Endothelial cell of umbilical vein (primary cell): Measurements from ENCODE around the gene TMX1. TPM values are rescaled to one million over a fixed set of nuclear protein-coding genes. Genes with fewer than 3 reads are reported as not detected.

Experiments
- BruUV-seq: library from RNA; stranded (reverse); fragments of 400-500 nt; replicated peaks from 2 replicates; lab custom pipeline; 2021; lab: Mats Ljungman, UMichigan
- CTCF ChIA-PET: fragments of 300-600, 350-600 bp; sonication (Branson Sonifier 250); formaldehyde crosslinking; loops from one replicate; lab custom pipeline; 2021; ENCODE audit warnings: antibody characterized with exemption, inconsistent platforms; lab: Charles Lee
- POLR2A ChIA-PET: fragments of 300-600, 350-600 bp; sonication (Branson Sonifier 250); formaldehyde crosslinking; loops from one replicate; lab custom pipeline; 2021; ENCODE audit warnings: antibody characterized with exemption, inconsistent platforms; lab: Charles Lee
- DNase-seq: peaks from one replicate; pipeline ENCODE4 v3.0.0-alpha.2; 2011; ENCODE audit warnings: low read depth, low spot score
- FAIRE-seq: peaks from 2 replicates; lab custom pipeline; 2011; peaks lifted over from hg19 to GRCh38; lab: Jason Lieb, UNC
- H2AFZ ChIP-seq: 2 replicates; pipeline ENCODE4 v1.6.0; 2012; ENCODE audit warnings: low read depth, low read length, control low read depth, inconsistent platforms
- H3K27ac ChIP-seq: 2 replicates; pipeline ENCODE4 v1.5.1; 2011; ENCODE audit warnings: low read depth, mild to moderate bottlenecking, control low read depth, low read length, moderate library complexity; ENCODE audit not compliant: insufficient read depth
- H3K27me3 ChIP-seq, 2 experiments: 2 replicates each; pipeline versions ENCODE4 v1.6.0 to v1.6.1; 2011; ENCODE audit warnings: low read length in 2 of 2, mixed read lengths in 1 of 2; ENCODE audit not compliant: control insufficient read depth in 2 of 2, insufficient read depth in 2 of 2
- H3K36me3 ChIP-seq, 2 experiments: 2 replicates in 1 of 2; 3 replicates in 1 of 2; pipeline ENCODE4 v1.5.1; 2011; ENCODE audit warnings: low read length in 2 of 2, mild to moderate bottlenecking in 1 of 2, moderate library complexity in 1 of 2; ENCODE audit not compliant: control insufficient read depth in 2 of 2, insufficient read depth in 2 of 2; ENCODE audit errors: extremely low read depth in 1 of 2
- H3K4me1 ChIP-seq: 3 replicates; pipeline ENCODE4 v1.5.1; 2011; ENCODE audit warnings: mild to moderate bottlenecking, low read length; ENCODE audit not compliant: control insufficient read depth, insufficient read depth; ENCODE audit errors: extremely low read depth
- H3K4me2 ChIP-seq: 2 replicates; pipeline ENCODE4 v1.6.1; 2011; ENCODE audit warnings: low read length, control low read depth, mixed read lengths; ENCODE audit not compliant: insufficient read depth
- H3K4me3 ChIP-seq, 3 experiments: fragments of 200-600 bp in 1 of 3; sonication (generic), shearing (Covaris generic) in 1 of 3; replicated peaks in 1 of 3; 2 replicates each; pipeline ENCODE4 v1.5.1; 2011 to 2016; ENCODE audit warnings: control low read depth in 3 of 3, low read length in 3 of 3, mild to moderate bottlenecking in 2 of 3, inconsistent platforms in 1 of 3, low read depth in 1 of 3, moderate library complexity in 1 of 3; ENCODE audit not compliant: insufficient read depth in 1 of 3
- H3K79me2 ChIP-seq: 2 replicates; pipeline ENCODE4 v1.6.0; 2012; ENCODE audit warnings: low read length, inconsistent platforms; ENCODE audit not compliant: control insufficient read depth, insufficient read depth
- H3K9ac ChIP-seq: replicated peaks from 2 replicates; pipeline ENCODE3; 2011; ENCODE audit warnings: low read length, control low read depth; ENCODE audit not compliant: insufficient read depth; ENCODE audit errors: extremely low read depth
- H3K9me1 ChIP-seq: replicated peaks from 3 replicates; pipeline ENCODE4 v1.6.0; 2011; ENCODE audit warnings: mild to moderate bottlenecking, low read length; ENCODE audit not compliant: control insufficient read depth, insufficient read depth; ENCODE audit errors: extremely low read depth
- H3K9me3 ChIP-seq: replicated peaks from 2 replicates; pipeline ENCODE4 v1.5.1; 2012; ENCODE audit warnings: low read length, inconsistent platforms; ENCODE audit not compliant: control insufficient read depth, insufficient read depth
- H4K20me1 ChIP-seq: replicated peaks from 2 replicates; pipeline ENCODE3; 2011; ENCODE audit warnings: mild to moderate bottlenecking, low read length; ENCODE audit not compliant: control insufficient read depth, insufficient read depth; ENCODE audit errors: extremely low read depth
- EZH2 ChIP-seq: IDR thresholded peaks from 2 replicates; pipeline ENCODE4 v1.6.1; 2012; ENCODE audit warnings: borderline replicate concordance, low read depth, mild to moderate bottlenecking, moderate library complexity, low read length, inconsistent platforms; ENCODE audit not compliant: severe bottlenecking
- FOS ChIP-seq: IDR thresholded peaks from 2 replicates; pipeline ENCODE4 v1.6.1; 2011; ENCODE audit warnings: mild to moderate bottlenecking, low read length, moderate library complexity, borderline replicate concordance; ENCODE audit not compliant: insufficient read depth
- GATA2 ChIP-seq: IDR thresholded peaks from 2 replicates; pipeline ENCODE4 v1.7.0; 2011; ENCODE audit warnings: low read depth, mild to moderate bottlenecking, moderate library complexity, mixed read lengths, low read length; ENCODE audit not compliant: insufficient read length, insufficient read depth
- JUN ChIP-seq: IDR thresholded peaks from 2 replicates; pipeline ENCODE4 v1.6.1; 2011; ENCODE audit warnings: borderline replicate concordance, low read depth; ENCODE audit not compliant: insufficient read length, insufficient read depth
- MYC ChIP-seq: IDR thresholded peaks from one replicate; pipeline ENCODE4 v1.6.1; 2011; ENCODE audit warnings: mild to moderate bottlenecking, low read depth, low read length
- POLR2A ChIP-seq: IDR thresholded peaks from 2 replicates; pipeline ENCODE4 v1.6.1; 2012; ENCODE audit warnings: low read depth, mild to moderate bottlenecking, control low read depth, low read length
- POLR2AphosphoS5 ChIP-seq: IDR thresholded peaks from 2 replicates; pipeline ENCODE4 v1.6.1; 2012; ENCODE audit warnings: low read depth, mild to moderate bottlenecking, control low read depth, low read length, moderate library complexity; ENCODE audit not compliant: insufficient read depth
- dilution Hi-C: fragments of 300-500 bp; cut with MboI; formaldehyde crosslinking; loops from one replicate; pipeline ENCODE4 v1.15.0; 2019; ENCODE audit warnings: low sequenced_read_pairs; ENCODE audit not compliant: extremely low pct_ligation_motif_present
- intact Hi-C: fragments of 100-400 bp; cut with micrococcal nuclease; formaldehyde crosslinking; loops from one replicate; pipeline ENCODE4 v1.10.0; 2022
- polyA plus RNA-seq, 4 experiments: library from polyadenylated mRNA; depleted of rRNA in 3 of 4; stranded (reverse) in 3 of 4; unstranded in 1 of 4; fragments of >200 nt; gene quantifications; 2 replicates each; pipeline versions ENCODE4 v1.2.1 to v1.2.3, GENCODE V29; 2011 to 2012; ENCODE audit warnings: missing spikeins in 1 of 4
- total RNA-seq: library from RNA; stranded (reverse); gene quantifications from 2 replicates; pipeline ENCODE4 v1.2.3, GENCODE V29; 2021
- TF ChIP-seq, protein P1 (sequence below): IDR thresholded peaks from 2 replicates; pipeline ENCODE4 v1.6.1; 2011; ENCODE audit not compliant: insufficient read depth, insufficient read length
- TF ChIP-seq, protein P2 (sequence below), 2 donors: IDR thresholded peaks; 1 replicate in 1 of 2; 2 replicates in 1 of 2; pipeline ENCODE4 v1.5.1; 2011; ENCODE audit warnings: low read length in 2 of 2, mild to moderate bottlenecking in 2 of 2, moderate library complexity in 2 of 2, control low read depth in 1 of 2, inconsistent platforms in 1 of 2, low read depth in 1 of 2; ENCODE audit not compliant: insufficient read depth in 1 of 2; ENCODE audit errors: extremely low read depth in 1 of 2

TMX1 gene
- total and polyA plus RNA-seq, 2 donors (not counting 3 experiments of a cell fraction or from before 2014, with no cell fraction given): 11.4 to 41.9 TPM

DNA sequence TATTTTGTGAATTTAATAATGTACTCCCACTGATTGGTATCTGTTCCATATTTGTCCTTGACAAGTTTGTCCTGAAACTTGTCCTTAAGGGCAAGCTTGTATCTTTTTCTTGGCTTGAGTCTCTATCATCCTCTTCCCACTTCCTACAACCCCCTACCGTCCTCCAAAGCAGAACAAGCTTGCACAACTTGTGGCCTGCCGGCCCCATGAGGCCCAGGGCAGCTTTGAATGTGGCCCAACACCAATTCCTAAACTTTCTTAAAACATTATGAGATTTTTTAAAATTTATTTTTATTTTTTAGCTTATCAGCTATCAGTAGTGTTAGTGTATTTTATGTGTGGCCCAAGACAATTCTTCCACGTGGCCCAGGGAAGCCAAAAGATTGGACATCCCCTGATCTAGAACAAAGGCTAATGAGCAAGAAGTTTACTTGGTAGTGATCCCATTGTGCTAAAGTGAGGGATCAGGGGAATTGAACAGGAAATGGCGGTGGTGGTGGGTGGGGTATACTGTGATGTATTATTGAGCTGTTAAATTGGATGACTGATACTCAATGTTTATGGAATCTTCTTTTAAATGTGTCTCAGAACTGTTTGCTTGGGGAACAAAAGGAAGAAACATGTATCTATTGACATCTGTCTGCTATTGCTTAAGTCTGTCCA, 37.8 kb downstream of the TMX1 start:
- intact Hi-C loops: no loop called here
- Histone ChIP-seq H3K4me2 (no peak overlapping the region), H3K79me2 (no peaks in the 10 kb centered on the region), H3K36me3 (no peaks in the 10 kb centered on the region), H3K9me3 (no peaks in the 10 kb centered on the region), H3K9ac (no peak overlapping the region), H4K20me1 (no peaks in the 10 kb centered on the region), H3K4me3 (no peak overlapping the region), H3K27ac (no peak overlapping the region), H3K27me3 (no peaks in the 10 kb centered on the region), H3K4me1 (no peaks in the 10 kb centered on the region), H2AFZ (no peak overlapping the region), H3K9me1 (no peaks in the 10 kb centered on the region)
- TF ChIP-seq POLR2AphosphoS5 (no peak), EZH2 (no peak), FOS (no peak), POLR2A (no peak), MYC (no peak), JUN (no peak), GATA2 (no peak)
- TF ChIP-seq, protein P1, sequence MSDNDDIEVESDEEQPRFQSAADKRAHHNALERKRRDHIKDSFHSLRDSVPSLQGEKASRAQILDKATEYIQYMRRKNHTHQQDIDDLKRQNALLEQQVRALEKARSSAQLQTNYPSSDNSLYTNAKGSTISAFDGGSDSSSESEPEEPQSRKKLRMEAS: no peak
- TF ChIP-seq, protein P2, sequence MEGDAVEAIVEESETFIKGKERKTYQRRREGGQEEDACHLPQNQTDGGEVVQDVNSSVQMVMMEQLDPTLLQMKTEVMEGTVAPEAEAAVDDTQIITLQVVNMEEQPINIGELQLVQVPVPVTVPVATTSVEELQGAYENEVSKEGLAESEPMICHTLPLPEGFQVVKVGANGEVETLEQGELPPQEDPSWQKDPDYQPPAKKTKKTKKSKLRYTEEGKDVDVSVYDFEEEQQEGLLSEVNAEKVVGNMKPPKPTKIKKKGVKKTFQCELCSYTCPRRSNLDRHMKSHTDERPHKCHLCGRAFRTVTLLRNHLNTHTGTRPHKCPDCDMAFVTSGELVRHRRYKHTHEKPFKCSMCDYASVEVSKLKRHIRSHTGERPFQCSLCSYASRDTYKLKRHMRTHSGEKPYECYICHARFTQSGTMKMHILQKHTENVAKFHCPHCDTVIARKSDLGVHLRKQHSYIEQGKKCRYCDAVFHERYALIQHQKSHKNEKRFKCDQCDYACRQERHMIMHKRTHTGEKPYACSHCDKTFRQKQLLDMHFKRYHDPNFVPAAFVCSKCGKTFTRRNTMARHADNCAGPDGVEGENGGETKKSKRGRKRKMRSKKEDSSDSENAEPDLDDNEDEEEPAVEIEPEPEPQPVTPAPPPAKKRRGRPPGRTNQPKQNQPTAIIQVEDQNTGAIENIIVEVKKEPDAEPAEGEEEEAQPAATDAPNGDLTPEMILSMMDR (IDR thresholded peaks at IDR 0.05; ENCODE audit: extremely low read depth in 1 of 2, insufficient read depth in 1 of 2, low read depth in 1 of 2, low read length in 2 of 2): no peak
- BruUV-seq: no TSS peak
- FAIRE-seq: no peak
- CTCF ChIA-PET: interaction anchor here (1.0 to 11.3 kb wide), 7 partner anchors 9 to 701 kb away, joined by 3 to 240 read pairs (median 4); partner anchors contain the start of gene TRIM9
- POLR2A ChIA-PET: no interaction called here
- dilution Hi-C loops: no loop called here
- no peak for DNase-seq
